ENCODE data around the gene RNF150. TPM values are rescaled to one million over a fixed set of nuclear protein-coding genes. Genes with fewer than 3 reads are reported as not detected.

Gene RNF150
- total RNA-seq, 4 donors from 2014 or later, result 13.1 to 24.3 (median 15.7) TPM

- Histone ChIP-seq H3K27ac (no peak overlapping the region), H3K4me3 (no peak overlapping the region), H3K9me3 (no peaks in the 10 kb centered on the region), H3K27me3 (no peaks in the 10 kb centered on the region), H3K36me3 (peaks cover 0 to 6% (median 0%) of the 10 kb centered on the region in 3 donors), H3K4me1 (no peaks in the 10 kb centered on the region)
- WGBS, 2 donors, result 71 to 89% methylated on average over 5 to 6 of the region's 6 CpGs
- no peak for TF ChIP-seq EP300 (IDR thresholded peaks at IDR 0.05)
- no peak for TF ChIP-seq CTCF (IDR thresholded peaks at IDR 0.05)
- TF ChIP-seq POLR2A (IDR thresholded peaks at IDR 0.05), result no peak
- DNase-seq (ENCODE audit: low spot score in 2 of 2), result no peak
Observed at GRCh38 chr4:140925417-140925816, 207.9 kb downstream of the RNF150 start.

GRCh38 chr4:140924761-140925392, 208.4 kb downstream of the RNF150 start:
- H3K27me3 ChIP-seq, result no peaks in the 10 kb centered on the region
- H3K36me3 ChIP-seq, result peaks cover 0 to 6% (median 0%) of the 10 kb centered on the region in 3 donors
- H3K4me3 ChIP-seq, result no peak overlapping the region
- no peak for DNase-seq (ENCODE audit: low spot score in 2 of 2)
- no peak for TF ChIP-seq EP300 (IDR thresholded peaks at IDR 0.05)
- no peaks in the 10 kb centered on the region for H3K4me1 ChIP-seq
- no peak overlapping the region for H3K27ac ChIP-seq
- no peaks in the 10 kb centered on the region for H3K9me3 ChIP-seq
- WGBS, 2 donors, result 82 to 88% methylated on average over 3 of the region's 3 CpGs

GRCh38 chr4:140906993-140907962, 226.0 kb downstream of the RNF150 start:
- Histone ChIP-seq H3K27me3 (no peaks in the 10 kb centered on the region), H3K9me3 (no peaks in the 10 kb centered on the region), H3K4me1 (peaks cover 0 to 17% (median 0%) of the 10 kb centered on the region in 4 donors), H3K4me3 (no peak overlapping the region), H3K27ac (no peak overlapping the region), H3K36me3 (peaks cover 0 to 7% (median 0%) of the 10 kb centered on the region in 3 donors)
- TF ChIP-seq EP300 (IDR thresholded peaks at IDR 0.05) (no peak), POLR2A (IDR thresholded peaks at IDR 0.05) (no peak), CTCF (IDR thresholded peaks at IDR 0.05) (no peak)
- DNase-seq (ENCODE audit: low spot score in 2 of 2), result no peak
- 71 to 74% methylated on average over 3 of the region's 3 CpGs for WGBS, 2 donors

GRCh38 chr4:140904904-140905303, 228.4 kb downstream of the RNF150 start:
- H3K9me3 ChIP-seq, result no peaks in the 10 kb centered on the region
- WGBS, 2 donors, result 27 to 36% methylated on average over 2 of the region's 2 CpGs
- peaks cover 0 to 17% (median 0%) of the 10 kb centered on the region in 4 donors for H3K4me1 ChIP-seq
- no peak for DNase-seq (ENCODE audit: low spot score in 2 of 2)
- TF ChIP-seq POLR2A (IDR thresholded peaks at IDR 0.05), result no peak
- no peak for TF ChIP-seq CTCF (IDR thresholded peaks at IDR 0.05)
- no peak for TF ChIP-seq EP300 (IDR thresholded peaks at IDR 0.05)
- H3K36me3 ChIP-seq, result no peaks in the 10 kb centered on the region
- no peak overlapping the region for H3K27ac ChIP-seq
- no peaks in the 10 kb centered on the region for H3K27me3 ChIP-seq
- no peak overlapping the region for H3K4me3 ChIP-seq

GRCh38 chr4:140903522-140904475, 229.5 kb downstream of the RNF150 start:
- 73% methylated on average over 9 of the region's 9 CpGs for WGBS, 2 donors
- no peaks in the 10 kb centered on the region for H3K36me3 ChIP-seq
- H3K9me3 ChIP-seq, result no peaks in the 10 kb centered on the region
- no peak for DNase-seq (ENCODE audit: low spot score in 2 of 2)
- TF ChIP-seq CTCF (IDR thresholded peaks at IDR 0.05) (no peak), POLR2A (IDR thresholded peaks at IDR 0.05) (no peak), EP300 (IDR thresholded peaks at IDR 0.05) (no peak)
- H3K4me1 ChIP-seq, result peaks cover 0 to 17% (median 0%) of the 10 kb centered on the region in 4 donors
- H3K27ac ChIP-seq, result no peak overlapping the region
- H3K4me3 ChIP-seq, result no peak overlapping the region
- no peaks in the 10 kb centered on the region for H3K27me3 ChIP-seq

Data from tibial nerve (tissue), 4 donors.